Mesendoderm (in vitro differentiated cells): ENCODE measurements around the gene ATP5F1B.
A peak's percentile ranks its signal among the peaks of the same experiment; 100 is the strongest.

Experiments
- DNase-seq: peaks from one replicate; pipeline ENCODE4 v3.0.0; 2013
- H2AK5ac ChIP-seq: 2 replicates; pipeline ENCODE4 v1.6.1; 2013; ENCODE audit warnings: low read length, inconsistent platforms
- H2BK120ac ChIP-seq: 2 replicates; pipeline ENCODE4 v1.6.1; 2013; ENCODE audit warnings: low read depth, mild to moderate bottlenecking, low read length, moderate library complexity, mixed read lengths
- H2BK15ac ChIP-seq: replicated peaks from 2 replicates; pipeline ENCODE4 v1.6.1; 2013; ENCODE audit warnings: low read depth, mild to moderate bottlenecking, moderate library complexity
- H2BK5ac ChIP-seq: 2 replicates; pipeline ENCODE4 v1.6.1; 2013; ENCODE audit warnings: low read length, inconsistent platforms
- H3K18ac ChIP-seq: 2 replicates; pipeline ENCODE4 v1.6.1; 2013; ENCODE audit warnings: mild to moderate bottlenecking, low read length, mixed read lengths
- H3K23ac ChIP-seq: one replicate; pipeline ENCODE4 v1.6.1; 2013; ENCODE audit warnings: low read length
- H3K27ac ChIP-seq: 2 replicates; pipeline ENCODE4 v1.5.1; 2013; ENCODE audit warnings: low read depth, mild to moderate bottlenecking, inconsistent platforms, low read length, moderate library complexity
- H3K27me3 ChIP-seq: 2 replicates; pipeline ENCODE4 v1.6.1; 2013; ENCODE audit warnings: low read length, control low read depth, mild to moderate bottlenecking, inconsistent platforms; ENCODE audit not compliant: insufficient read depth, poor library complexity
- H3K36me3 ChIP-seq: 2 replicates; pipeline ENCODE4 v1.6.1; 2013; ENCODE audit warnings: low read length, inconsistent platforms; ENCODE audit not compliant: control insufficient read depth, insufficient read depth
- H3K4ac ChIP-seq: one replicate; pipeline ENCODE4 v1.6.1; 2013; ENCODE audit warnings: low read depth, mild to moderate bottlenecking, low read length, moderate library complexity
- H3K4me1 ChIP-seq: 2 replicates; pipeline ENCODE4 v1.6.1; 2013; ENCODE audit warnings: low read depth, low read length, inconsistent platforms; ENCODE audit not compliant: control insufficient read depth
- H3K4me2 ChIP-seq: 2 replicates; pipeline ENCODE4 v1.6.1; 2013; ENCODE audit warnings: low read length
- H3K4me3 ChIP-seq: 2 replicates; pipeline ENCODE4 v1.5.1; 2013; ENCODE audit warnings: mild to moderate bottlenecking, low read length
- H3K56ac ChIP-seq: one replicate; pipeline ENCODE4 v1.6.1; 2013; ENCODE audit warnings: low read length
- H3K79me1 ChIP-seq: 2 replicates; pipeline ENCODE4 v1.6.1; 2013; ENCODE audit warnings: low read length, inconsistent platforms
- H3K79me2 ChIP-seq: 2 replicates; pipeline ENCODE4 v1.6.1; 2013; ENCODE audit warnings: mild to moderate bottlenecking, low read length; ENCODE audit not compliant: control insufficient read depth, insufficient read depth
- H3K9ac ChIP-seq: 2 replicates; pipeline ENCODE4 v1.6.1; 2013; ENCODE audit warnings: low read length, inconsistent platforms
- H4K5ac ChIP-seq: one replicate; pipeline ENCODE4 v1.6.1; 2013; ENCODE audit warnings: low read length
- H4K8ac ChIP-seq: one replicate; pipeline ENCODE4 v1.6.1; 2013; ENCODE audit warnings: low read depth, mild to moderate bottlenecking, control low read depth, low read length, moderate library complexity
- WGBS: extraction: QIAGEN DNeasy Blood & Tissue Kit; methylation state at CpG from one replicate; pipeline ENCODE4 v1.1.7; 2013; ENCODE audit warnings: low lambda C conversion rate, missing lambda C conversion rate; ENCODE audit not compliant: insufficient coverage; ENCODE audit errors: extremely low coverage; 5-methylcytosine and 5-hydroxymethylcytosine counted together

The ATP5F1B gene

GRCh38 chr12:56644654-56645053, 1.1 kb downstream of the ATP5F1B start:
- Histone ChIP-seq H3K27me3 (no peaks in the 10 kb centered on the region), H3K18ac (no peak overlapping the region), H3K27ac (no peak overlapping the region), H4K8ac (no peak overlapping the region), H3K36me3 (peaks cover 14% of the 10 kb centered on the region), H3K4me3 (peak overlapping the region; percentile 95), H4K5ac (no peak overlapping the region), H2BK120ac (no peak overlapping the region), H3K23ac (no peak overlapping the region), H3K79me1 (peaks cover 12% of the 10 kb centered on the region), H3K4ac (no peak overlapping the region), H3K4me1 (peaks cover 2% of the 10 kb centered on the region), H3K4me2 (peak overlapping the region; percentile 93), H3K9ac (peak overlapping the region; percentile 97), H2BK15ac (no peak overlapping the region), H3K56ac (peak overlapping the region; percentile 96), H2BK5ac (no peak overlapping the region), H2AK5ac (no peak overlapping the region), H3K79me2 (peaks cover 27% of the 10 kb centered on the region)
- DNase-seq = no peak
- no CpG with 5 or more reads among the region's 4 CpGs for WGBS

GRCh38 chr12:56641219-56641618, 4.6 kb downstream of the ATP5F1B start:
- Histone ChIP-seq H3K79me2 (peaks cover 27% of the 10 kb centered on the region), H3K36me3 (peaks cover 22% of the 10 kb centered on the region)

GRCh38 chr12:56637621-56638020, 8.2 kb downstream of the ATP5F1B start:
- H3K4me3 ChIP-seq = no peak overlapping the region
- no peak for DNase-seq
- H3K79me1 ChIP-seq = peaks cover 11% of the 10 kb centered on the region
- H4K5ac ChIP-seq = no peak overlapping the region
- H3K27me3 ChIP-seq = no peaks in the 10 kb centered on the region
- no peak overlapping the region for H3K27ac ChIP-seq
- peaks cover 8% of the 10 kb centered on the region for H3K4me1 ChIP-seq
- no peak overlapping the region for H2BK15ac ChIP-seq
- no peak overlapping the region for H3K9ac ChIP-seq
- no peak overlapping the region for H3K18ac ChIP-seq
- no peak overlapping the region for H2AK5ac ChIP-seq
- H2BK120ac ChIP-seq = no peak overlapping the region
- H3K36me3 ChIP-seq = peaks cover 15% of the 10 kb centered on the region
- no peak overlapping the region for H4K8ac ChIP-seq
- no CpG with 5 or more reads among the region's 2 CpGs for WGBS
- no peak overlapping the region for H3K56ac ChIP-seq
- H2BK5ac ChIP-seq = no peak overlapping the region
- no peak overlapping the region for H3K4me2 ChIP-seq
- no peak overlapping the region for H3K23ac ChIP-seq
- H3K4ac ChIP-seq = no peak overlapping the region
- peaks cover 5% of the 10 kb centered on the region for H3K79me2 ChIP-seq

More at GRCh38 chr12:56641219-56641618, 4.6 kb downstream of the ATP5F1B start:
- whole genome bisulfite sequencing = no CpG with 5 or more reads among the region's 6 CpGs
- Histone ChIP-seq H3K27me3 (no peaks in the 10 kb centered on the region), H3K18ac (no peak overlapping the region), H3K27ac (no peak overlapping the region), H3K79me1 (peaks cover 12% of the 10 kb centered on the region), H2BK5ac (no peak overlapping the region), H3K4me3 (no peak overlapping the region), H4K8ac (no peak overlapping the region), H3K4me2 (no peak overlapping the region), H2BK120ac (no peak overlapping the region), H3K4ac (no peak overlapping the region), H4K5ac (no peak overlapping the region), H3K4me1 (peaks cover 3% of the 10 kb centered on the region), H3K56ac (no peak overlapping the region), H2BK15ac (no peak overlapping the region), H2AK5ac (no peak overlapping the region), H3K23ac (no peak overlapping the region), H3K9ac (no peak overlapping the region)
- DNase-seq = no peak

GRCh38 chr12:56636675-56637540, 8.9 kb downstream of the ATP5F1B start:
- no peak overlapping the region for H2AK5ac ChIP-seq
- no peak overlapping the region for H4K5ac ChIP-seq
- no peak overlapping the region for H2BK120ac ChIP-seq
- H2BK5ac ChIP-seq = peak overlapping the region; percentile 58
- peak overlapping the region; percentile 79 for H3K56ac ChIP-seq
- H3K79me1 ChIP-seq = peaks cover 7% of the 10 kb centered on the region
- peaks cover 11% of the 10 kb centered on the region for H3K36me3 ChIP-seq
- peak overlapping the region; percentile 10 for H3K4me3 ChIP-seq
- H3K79me2 ChIP-seq = peaks cover 3% of the 10 kb centered on the region
- H3K4me1 ChIP-seq = peaks cover 13% of the 10 kb centered on the region
- H3K4ac ChIP-seq = no peak overlapping the region
- DNase-seq = peak; percentile 100
- no CpG with 5 or more reads among the region's 12 CpGs for WGBS
- H3K4me2 ChIP-seq = peak overlapping the region; percentile 83
- H2BK15ac ChIP-seq = no peak overlapping the region
- H4K8ac ChIP-seq = no peak overlapping the region
- no peaks in the 10 kb centered on the region for H3K27me3 ChIP-seq
- H3K27ac ChIP-seq = peak overlapping the region; percentile 65
- H3K9ac ChIP-seq = peak overlapping the region; percentile 75
- no peak overlapping the region for H3K18ac ChIP-seq
- no peak overlapping the region for H3K23ac ChIP-seq

GRCh38 chr12:56635806-56636674, 9.7 kb downstream of the ATP5F1B start:
- peaks cover 10% of the 10 kb centered on the region for H3K79me1 ChIP-seq
- H3K27me3 ChIP-seq = no peaks in the 10 kb centered on the region
- H3K36me3 ChIP-seq = peaks cover 11% of the 10 kb centered on the region
- H2BK5ac ChIP-seq = peak overlapping the region; percentile 58
- H3K4me2 ChIP-seq = peak overlapping the region; percentile 83
- H2BK15ac ChIP-seq = no peak overlapping the region
- H3K4me1 ChIP-seq = peaks cover 17% of the 10 kb centered on the region
- peak overlapping the region; percentile 75 for H3K9ac ChIP-seq
- peak overlapping the region; percentile 15 for H3K18ac ChIP-seq
- H4K5ac ChIP-seq = no peak overlapping the region
- H3K27ac ChIP-seq = peak overlapping the region; percentile 65
- peak; percentile 93 for DNase-seq
- peak overlapping the region; percentile 79 for H3K4me3 ChIP-seq
- no peak overlapping the region for H2BK120ac ChIP-seq
- no peak overlapping the region for H3K4ac ChIP-seq
- no CpG with 5 or more reads among the region's 20 CpGs for WGBS
- H2AK5ac ChIP-seq = no peak overlapping the region
- H4K8ac ChIP-seq = no peak overlapping the region
- peaks cover 3% of the 10 kb centered on the region for H3K79me2 ChIP-seq
- no peak overlapping the region for H3K23ac ChIP-seq
- peak overlapping the region; percentile 91 for H3K56ac ChIP-seq
